ENCODE data around the gene ZER1.

DNA sequence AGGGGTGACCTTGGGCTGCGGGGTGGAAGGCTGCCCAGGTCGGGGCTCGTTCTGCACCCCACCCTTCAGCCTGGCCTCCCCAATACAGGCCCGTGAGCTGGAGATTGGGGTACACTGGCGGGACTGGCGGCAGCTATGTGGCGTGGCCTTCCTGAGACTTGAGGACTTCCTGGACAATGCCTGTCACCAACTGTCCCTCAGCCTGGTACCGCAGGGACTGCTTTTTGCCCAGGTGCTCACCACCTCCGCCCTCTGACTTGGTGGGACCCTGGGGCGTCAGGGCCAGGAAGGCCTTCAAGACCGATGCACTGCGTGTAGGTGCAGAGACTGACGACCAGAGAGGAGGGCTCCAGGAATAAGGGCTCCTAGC, 58.3 kb downstream of the ZER1 start:
- TF ChIP-seq CTCF (IDR thresholded peaks at IDR 0.05), result no peak
- TF ChIP-seq POLR2A (IDR thresholded peaks at IDR 0.05), result no peak
